ENCODE data around the gene PCDHGA9.
"Not testable (repeated sequence)": the region's sequence is repeated elsewhere in the genome, so short reads cannot be mapped to it uniquely, and the experiment has no call there.

Gene PCDHGA9

GRCh38 chr5:141402553-141403243 lies at the start of gene PCDHGA9:
TSS of gene PCDHGA9 (plus strand) at chr5:141402778. CDS start at chr5:141402953, 175 bp downstream.
- DNase-seq (ENCODE audit: low read depth): no peak

- no peak for DNase-seq (ENCODE audit: low read depth)
Observed at GRCh38 chr5:141354900-141355469, 47.6 kb upstream of the PCDHGA9 start, which contains the start of gene PCDHGA4. TSS of gene PCDHGA4 (plus strand) at chr5:141355021. CDS start at chr5:141355108, 87 bp downstream.

DNA sequence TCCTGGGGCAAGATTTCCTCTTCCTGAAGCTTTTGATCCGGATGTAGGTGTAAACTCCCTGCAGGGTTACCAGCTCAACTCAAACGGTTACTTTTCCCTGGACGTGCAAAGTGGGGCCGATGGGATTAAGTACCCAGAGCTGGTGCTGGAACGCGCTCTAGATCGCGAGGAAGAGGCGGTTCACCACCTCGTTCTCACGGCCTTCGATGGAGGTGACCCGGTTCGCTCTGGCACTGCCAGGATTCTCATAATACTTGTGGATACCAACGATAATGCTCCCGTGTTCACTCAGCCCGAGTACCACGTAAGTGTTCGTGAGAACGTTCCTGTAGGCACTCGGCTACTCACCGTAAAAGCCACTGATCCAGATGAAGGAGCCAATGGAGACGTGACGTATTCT lies 46.9 kb upstream of the PCDHGA9 start:
- DNase-seq (ENCODE audit: low read depth): no peak

GRCh38 chr5:141356133-141356532 lies 46.4 kb upstream of the PCDHGA9 start:
- no peak for DNase-seq (ENCODE audit: low read depth)

DNA sequence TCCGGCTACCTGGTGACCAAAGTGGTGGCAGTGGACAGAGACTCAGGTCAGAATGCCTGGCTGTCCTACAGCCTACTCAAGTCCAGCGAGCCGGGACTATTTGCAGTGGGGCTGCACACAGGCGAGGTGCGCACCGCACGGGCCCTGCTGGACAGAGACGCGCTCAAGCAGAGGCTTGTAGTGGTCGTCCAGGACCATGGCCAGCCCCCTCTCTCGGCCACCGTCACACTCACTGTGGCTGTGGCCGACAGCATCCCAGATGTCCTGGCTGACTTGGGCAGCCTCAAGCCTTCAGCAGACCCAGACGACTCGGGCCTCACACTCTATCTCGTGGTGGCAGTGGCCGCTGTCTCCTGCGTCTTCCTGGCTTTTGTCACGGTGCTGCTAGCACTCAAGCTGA lies 45.6 kb upstream of the PCDHGA9 start:
- no peak for DNase-seq (ENCODE audit: low read depth)

- no peak for DNase-seq (ENCODE audit: low read depth)
Observed at GRCh38 chr5:141359790-141360426, 42.7 kb upstream of the PCDHGA9 start, which contains the start of gene PCDHGB2. TSS of gene PCDHGB2 (plus strand) at chr5:141359994. CDS start at chr5:141360136, 142 bp downstream.

DNA sequence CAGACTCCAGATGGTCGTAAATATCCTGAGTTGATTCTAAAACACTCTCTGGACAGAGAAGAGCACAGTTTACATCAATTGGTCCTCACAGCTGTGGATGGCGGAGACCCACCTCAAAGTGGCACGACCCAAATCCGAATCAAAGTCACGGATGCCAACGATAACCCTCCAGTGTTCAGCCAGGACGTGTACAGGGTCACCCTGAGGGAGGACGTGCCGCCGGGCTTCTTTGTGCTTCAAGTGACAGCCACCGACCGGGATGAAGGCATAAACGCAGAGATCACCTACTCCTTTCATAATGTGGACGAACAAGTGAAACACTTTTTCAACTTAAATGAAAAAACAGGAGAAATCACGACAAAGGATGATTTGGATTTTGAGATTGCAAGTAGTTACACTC lies 41.9 kb upstream of the PCDHGA9 start:
- DNase-seq (ENCODE audit: low read depth): no peak

GRCh38 chr5:141362719-141363118 lies 39.9 kb upstream of the PCDHGA9 start:
- DNase-seq (ENCODE audit: low read depth): no peak

DNA sequence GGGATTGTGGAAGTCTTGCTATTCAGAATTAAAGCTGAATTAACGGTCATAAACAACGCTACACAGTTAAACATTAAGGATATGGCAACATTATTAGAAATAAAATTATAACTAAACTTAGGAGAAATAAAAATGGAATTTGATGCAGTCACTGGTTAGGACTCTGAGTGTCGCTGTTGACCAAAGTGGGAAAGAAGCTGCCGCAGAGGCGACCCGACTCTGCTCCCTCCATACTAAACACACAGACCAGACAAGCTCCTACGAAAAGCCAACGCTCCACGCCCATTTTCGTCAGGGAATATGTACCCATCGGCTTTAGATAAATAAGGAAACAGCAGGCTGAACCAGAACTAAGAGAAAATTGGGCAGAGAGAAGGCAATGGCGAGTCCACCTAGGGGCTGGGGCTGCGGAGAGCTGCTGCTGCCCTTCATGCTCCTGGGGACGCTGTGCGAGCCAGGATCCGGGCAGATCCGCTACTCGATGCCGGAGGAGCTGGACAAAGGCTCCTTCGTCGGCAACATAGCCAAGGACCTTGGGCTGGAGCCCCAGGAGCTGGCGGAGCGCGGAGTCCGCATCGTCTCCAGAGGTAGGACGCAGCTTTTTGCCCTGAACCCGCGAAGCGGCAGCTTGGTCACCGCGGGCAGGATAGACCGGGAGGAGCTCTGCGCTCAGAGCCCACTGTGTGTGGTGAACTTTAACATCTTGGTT lies 38.5 kb upstream of the PCDHGA9 start, which contains the start of gene PCDHGA5:
Gene PCDHGA5, plus strand, starts transcription at position 211 of the 709 bp plus-strand sequence. Its CDS starts 169 bp downstream, at position 380.
- DNase-seq (ENCODE audit: low read depth): no peak

DNA sequence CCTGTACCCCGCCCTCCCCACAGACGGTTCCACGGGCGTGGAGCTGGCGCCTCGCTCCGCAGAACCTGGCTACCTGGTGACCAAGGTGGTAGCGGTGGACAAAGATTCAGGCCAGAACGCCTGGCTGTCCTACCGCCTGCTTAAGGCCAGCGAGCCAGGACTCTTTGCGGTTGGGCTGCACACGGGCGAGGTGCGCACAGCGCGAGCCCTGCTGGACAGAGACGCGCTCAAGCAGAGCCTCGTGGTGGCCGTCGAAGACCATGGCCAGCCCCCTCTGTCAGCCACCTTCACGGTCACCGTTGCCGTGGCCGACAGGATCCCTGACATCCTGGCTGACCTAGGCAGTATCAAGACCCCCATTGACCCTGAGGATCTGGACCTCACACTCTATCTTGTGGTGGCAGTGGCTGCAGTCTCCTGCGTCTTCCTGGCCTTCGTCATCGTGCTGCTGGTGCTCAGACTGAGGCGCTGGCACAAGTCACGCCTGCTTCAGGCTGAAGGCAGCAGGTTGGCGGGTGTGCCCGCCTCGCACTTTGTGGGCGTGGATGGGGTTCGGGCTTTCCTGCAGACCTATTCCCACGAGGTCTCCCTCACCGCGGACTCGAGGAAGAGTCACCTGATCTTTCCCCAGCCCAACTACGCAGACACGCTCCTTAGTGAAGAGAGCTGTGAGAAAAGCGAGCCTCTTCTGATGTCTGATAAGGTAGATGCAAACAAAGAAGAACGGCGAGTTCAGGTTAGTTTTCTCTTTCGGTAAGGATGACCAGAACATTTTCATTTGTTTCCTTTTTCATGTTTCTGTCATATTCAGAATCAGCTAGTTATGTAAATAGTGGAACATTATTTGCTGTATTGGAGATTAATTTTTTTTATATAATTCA lies 36.3 kb upstream of the PCDHGA9 start:
- no peak for DNase-seq (ENCODE audit: low read depth)

DNA sequence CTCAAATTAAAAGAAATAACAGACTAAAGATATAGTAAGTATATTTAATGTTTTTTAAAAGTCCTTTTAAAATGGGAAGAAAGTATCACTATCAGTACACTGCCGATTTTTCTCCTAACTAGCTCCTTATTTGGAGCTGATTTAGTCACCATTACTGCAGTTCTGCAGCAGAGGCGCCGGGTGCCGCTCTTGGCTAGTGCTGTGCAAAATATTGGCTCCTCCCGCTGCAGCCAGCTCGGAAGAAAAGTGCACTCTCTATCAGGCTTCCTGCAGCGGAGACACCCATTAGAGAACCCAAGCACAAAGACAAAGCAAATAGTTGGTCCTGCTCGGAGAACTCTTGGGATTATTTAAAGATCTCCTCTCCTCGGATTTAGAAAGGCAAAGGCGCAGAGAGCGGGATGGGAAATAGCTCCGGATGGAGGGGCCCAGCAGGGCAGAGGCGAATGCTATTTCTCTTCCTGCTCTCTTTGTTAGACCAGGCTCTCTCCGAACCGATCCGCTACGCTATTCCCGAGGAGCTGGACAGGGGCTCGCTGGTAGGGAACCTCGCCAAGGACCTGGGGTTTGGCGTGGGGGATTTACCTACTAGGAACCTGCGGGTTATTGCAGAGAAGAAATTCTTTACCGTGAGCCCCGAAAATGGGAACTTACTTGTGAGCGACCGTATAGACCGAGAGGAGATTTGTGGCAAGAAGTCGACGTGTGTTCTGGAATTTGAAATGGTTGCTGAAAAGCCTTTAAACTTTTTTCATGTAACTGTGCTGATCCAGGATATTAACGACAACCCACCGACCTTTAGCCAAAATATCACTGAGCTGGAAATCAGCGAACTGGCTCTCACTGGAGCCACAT lies 32.4 kb upstream of the PCDHGA9 start, which contains the start of gene PCDHGB3:
Gene PCDHGB3, plus strand, starts transcription at position 249 of the 855 bp plus-strand sequence. Its CDS starts 153 bp downstream, at position 402.
- no peak for DNase-seq (ENCODE audit: low read depth)

DNA sequence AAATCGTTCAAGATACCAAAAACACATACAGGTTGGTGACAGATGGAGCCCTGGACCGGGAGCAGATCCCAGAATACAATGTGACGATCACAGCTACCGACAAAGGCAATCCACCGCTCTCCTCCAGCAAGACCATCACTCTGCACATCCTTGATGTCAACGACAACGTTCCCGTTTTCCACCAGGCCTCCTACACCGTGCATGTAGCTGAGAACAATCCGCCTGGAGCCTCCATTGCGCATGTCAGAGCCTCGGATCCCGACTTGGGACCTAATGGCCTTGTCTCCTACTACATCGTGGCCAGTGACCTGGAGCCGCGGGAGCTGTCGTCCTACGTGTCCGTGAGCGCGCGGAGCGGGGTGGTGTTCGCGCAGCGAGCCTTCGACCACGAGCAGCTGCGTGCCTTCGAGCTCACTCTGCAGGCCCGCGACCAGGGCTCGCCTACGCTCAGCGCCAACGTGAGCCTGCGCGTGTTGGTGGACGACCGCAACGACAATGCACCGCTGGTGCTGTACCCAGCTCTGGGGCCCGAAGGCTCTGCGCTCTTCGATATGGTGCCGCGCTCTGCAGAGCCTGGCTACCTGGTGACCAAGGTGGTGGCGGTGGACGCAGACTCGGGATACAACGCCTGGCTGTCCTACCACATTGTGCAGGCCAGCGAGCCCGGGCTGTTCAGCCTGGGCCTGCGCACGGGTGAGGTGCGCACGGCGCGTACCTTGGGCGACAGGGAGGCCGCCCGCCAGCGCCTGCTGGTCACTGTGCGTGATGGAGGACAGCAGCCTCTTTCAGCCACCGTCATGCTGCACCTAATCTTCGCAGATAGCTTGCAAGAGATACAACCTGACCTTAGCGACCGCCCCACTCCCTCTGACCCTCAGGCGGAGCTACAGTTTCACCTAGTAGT lies 30.8 kb upstream of the PCDHGA9 start:
- DNase-seq (ENCODE audit: low read depth): no peak

- no peak for DNase-seq (ENCODE audit: low read depth)
Observed at GRCh38 chr5:141373673-141374317, 28.8 kb upstream of the PCDHGA9 start, which contains the start of gene PCDHGA6. TSS of gene PCDHGA6 (plus strand) at chr5:141373891. CDS start at chr5:141374084, 193 bp downstream.

DNA sequence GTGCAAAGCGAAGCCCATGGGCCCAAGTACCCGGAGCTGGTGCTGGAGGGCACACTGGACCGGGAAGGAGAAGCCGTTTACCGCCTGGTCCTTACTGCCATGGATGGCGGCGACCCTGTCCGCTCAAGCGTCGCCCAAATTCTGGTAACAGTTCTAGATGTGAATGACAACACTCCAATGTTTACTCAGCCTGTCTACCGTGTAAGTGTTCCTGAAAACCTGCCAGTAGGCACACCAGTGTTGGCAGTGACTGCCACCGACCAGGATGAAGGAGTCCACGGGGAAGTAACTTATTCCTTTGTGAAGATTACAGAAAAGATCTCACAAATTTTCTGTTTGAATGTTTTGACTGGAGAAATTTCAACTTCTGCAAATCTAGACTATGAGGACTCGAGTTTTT lies 28.0 kb upstream of the PCDHGA9 start:
- no peak for DNase-seq (ENCODE audit: low read depth)

GRCh38 chr5:141375444-141376155 lies 27.0 kb upstream of the PCDHGA9 start:
- not testable (repeated sequence) for DNase-seq (ENCODE audit: low read depth)

DNA sequence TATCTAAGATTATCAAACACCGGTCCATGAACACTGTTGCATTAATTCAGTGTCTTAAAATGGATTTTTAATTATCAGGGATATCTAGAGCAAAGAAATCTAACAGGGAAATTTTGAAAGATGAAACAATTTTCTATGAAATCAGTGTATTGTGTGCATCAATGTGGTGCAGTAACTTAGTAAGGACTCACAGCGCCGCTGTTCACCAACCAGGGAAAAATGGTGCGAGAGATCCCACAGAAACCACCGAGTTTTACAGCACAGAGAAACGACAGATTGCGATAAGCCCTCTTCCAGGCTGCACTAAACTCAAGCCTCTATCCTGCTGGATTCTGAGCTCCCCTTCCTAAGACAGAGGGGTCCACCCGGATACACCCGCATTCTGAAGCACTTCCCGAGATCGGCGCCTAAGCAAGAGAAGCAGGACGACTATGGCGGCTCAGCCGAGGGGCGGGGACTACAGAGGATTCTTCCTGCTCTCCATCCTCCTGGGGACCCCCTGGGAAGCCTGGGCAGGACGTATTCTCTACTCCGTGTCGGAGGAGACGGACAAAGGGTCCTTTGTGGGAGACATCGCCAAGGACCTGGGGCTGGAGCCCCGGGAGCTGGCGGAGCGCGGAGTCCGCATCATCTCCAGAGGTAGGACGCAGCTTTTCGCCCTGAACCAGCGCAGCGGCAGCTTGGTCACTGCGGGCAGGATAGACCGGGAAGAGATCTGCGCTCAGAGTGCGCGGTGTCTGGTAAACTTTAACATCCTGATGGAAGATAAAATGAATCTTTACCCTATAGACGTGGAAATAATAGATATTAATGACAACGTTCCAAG lies 19.9 kb upstream of the PCDHGA9 start, which contains the start of gene PCDHGA7:
Gene PCDHGA7, plus strand, starts transcription at position 274 of the 826 bp plus-strand sequence. Its CDS starts 158 bp downstream, at position 432.
- DNase-seq (ENCODE audit: low read depth): no peak

- no peak for DNase-seq (ENCODE audit: low read depth)
Observed at GRCh38 chr5:141383345-141383744, 19.2 kb upstream of the PCDHGA9 start.

Data from GM04504 (cell line).